ENCODE results near the gene EDIL3.
"Not testable (repeated sequence)": the region's sequence is repeated elsewhere in the genome, so short reads cannot be mapped to it uniquely, and the experiment has no call there.

EDIL3 gene

GRCh38 chr5:84168841-84169240 is 215.8 kb downstream of the EDIL3 start:
- no peak for DNase-seq (ENCODE audit: low read depth)

DNA sequence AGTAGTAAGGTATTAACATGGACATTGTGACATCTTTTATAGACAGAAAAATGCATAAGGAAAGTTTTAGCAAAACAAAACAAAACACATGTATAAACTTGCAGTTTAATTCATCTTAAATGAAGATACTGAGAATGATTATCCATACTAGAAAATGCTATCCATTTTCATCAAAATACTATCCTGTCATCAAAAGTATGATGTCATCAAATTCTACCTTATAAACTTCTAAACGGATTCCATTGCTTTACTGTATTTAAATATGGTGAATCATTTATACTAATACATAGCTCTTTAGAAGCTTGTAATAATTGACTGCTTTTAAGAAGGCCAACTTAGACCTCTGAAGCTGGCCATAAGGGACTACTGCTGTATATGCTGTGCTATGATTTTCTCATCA is 221.0 kb downstream of the EDIL3 start:
- no peak for DNase-seq (ENCODE audit: low read depth)

GRCh38 chr5:84162695-84163094 is 222.0 kb downstream of the EDIL3 start:
- no peak for DNase-seq (ENCODE audit: low read depth)

- DNase-seq (ENCODE audit: low read depth): not testable (repeated sequence)
Measured at GRCh38 chr5:84160650-84161049, 224.0 kb downstream of the EDIL3 start.

GRCh38 chr5:84149094-84149493 is 235.6 kb downstream of the EDIL3 start:
- no peak for DNase-seq (ENCODE audit: low read depth)

- no peak for DNase-seq (ENCODE audit: low read depth)
Measured at GRCh38 chr5:84148651-84149050, 236.0 kb downstream of the EDIL3 start.

- no peak for DNase-seq (ENCODE audit: low read depth)
Measured at GRCh38 chr5:84137541-84137940, 247.1 kb downstream of the EDIL3 start.

GRCh38 chr5:84131372-84131771 is 253.3 kb downstream of the EDIL3 start:
- no peak for DNase-seq (ENCODE audit: low read depth)

GRCh38 chr5:84130006-84130580 is 254.6 kb downstream of the EDIL3 start:
- DNase-seq (ENCODE audit: low read depth): no peak

GRCh38 chr5:84125216-84125615 is 259.5 kb downstream of the EDIL3 start:
- no peak for DNase-seq (ENCODE audit: low read depth)

DNA sequence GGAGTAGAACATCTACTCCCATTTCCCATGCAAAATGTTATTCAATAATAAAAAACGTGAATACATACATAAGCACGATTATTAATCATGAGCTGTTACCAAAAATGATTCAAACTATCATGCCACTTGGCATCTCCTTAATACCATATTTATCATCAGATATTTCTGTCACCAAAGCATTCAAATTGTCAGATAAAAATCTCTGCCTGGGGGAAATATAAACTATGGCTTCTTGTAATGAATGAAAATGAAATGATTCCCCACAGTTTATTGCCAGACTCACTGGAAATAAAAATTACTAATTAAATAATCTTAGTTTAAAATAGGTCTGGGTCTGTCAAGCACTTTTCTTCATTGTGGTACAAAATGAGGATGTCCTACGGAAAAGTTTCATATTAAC is 265.4 kb downstream of the EDIL3 start:
- DNase-seq (ENCODE audit: low read depth): no peak

GRCh38 chr5:84118551-84118950 is 266.1 kb downstream of the EDIL3 start:
- no peak for DNase-seq (ENCODE audit: low read depth)

DNA sequence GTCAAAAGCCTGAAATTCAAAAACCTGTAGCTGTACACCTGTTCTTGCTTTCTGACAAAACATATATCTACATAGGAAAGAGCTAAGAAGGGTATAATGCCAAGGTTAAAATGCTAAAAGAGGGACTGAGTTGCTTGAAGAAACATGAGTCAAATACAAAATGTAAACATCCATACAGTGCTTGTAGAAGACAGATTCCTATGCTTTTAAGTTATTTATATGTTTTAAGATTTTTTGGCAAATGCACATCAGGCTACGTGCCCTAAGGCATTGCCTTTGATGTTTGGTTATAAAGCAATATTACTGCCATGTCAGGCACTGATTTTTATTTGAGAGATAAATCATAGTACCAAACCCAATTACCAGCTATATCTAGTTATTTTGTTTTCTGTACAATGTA is 269.0 kb downstream of the EDIL3 start:
- DNase-seq (ENCODE audit: low read depth): no peak

DNA sequence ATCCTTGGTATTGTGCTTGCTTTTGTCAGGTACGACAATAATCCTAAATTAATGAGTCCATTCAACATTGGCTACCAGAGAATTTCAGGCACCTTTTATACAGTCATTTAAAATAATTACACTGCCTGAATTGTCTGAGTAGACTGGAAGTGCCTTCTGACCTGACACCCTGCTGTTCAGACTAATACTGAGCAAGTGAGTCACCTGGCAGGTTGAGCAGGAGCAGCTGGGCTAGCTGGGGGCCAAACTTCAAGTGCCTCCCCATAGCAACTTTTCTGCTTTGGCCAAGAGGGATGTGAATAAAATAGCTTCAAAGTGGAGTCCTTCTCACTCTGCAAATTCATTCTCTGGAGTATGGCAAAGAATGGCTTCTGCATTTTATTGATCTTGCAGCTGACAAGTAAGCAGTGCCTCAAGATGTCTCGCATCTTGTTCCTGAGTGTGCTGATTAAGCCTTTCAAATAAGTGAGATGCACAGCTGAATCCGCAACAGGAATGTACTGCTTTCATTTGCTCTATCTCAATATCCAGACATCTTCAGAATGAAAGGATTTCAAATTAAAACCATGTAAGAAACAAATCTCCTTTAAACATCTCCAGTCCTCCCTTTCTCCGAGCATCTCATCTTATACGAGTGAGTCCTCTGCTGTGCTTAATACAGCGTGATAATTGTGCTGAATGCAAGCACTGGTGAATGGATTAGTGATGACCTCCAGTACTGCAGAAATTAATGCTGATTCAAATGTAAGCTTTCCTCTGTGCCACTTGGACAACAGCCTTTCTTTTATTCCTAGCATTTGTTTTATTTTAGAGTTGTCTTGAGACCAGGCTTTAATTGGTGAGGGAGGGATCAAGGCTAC is 271.2 kb downstream of the EDIL3 start:
- no peak for DNase-seq (ENCODE audit: low read depth)

DNA sequence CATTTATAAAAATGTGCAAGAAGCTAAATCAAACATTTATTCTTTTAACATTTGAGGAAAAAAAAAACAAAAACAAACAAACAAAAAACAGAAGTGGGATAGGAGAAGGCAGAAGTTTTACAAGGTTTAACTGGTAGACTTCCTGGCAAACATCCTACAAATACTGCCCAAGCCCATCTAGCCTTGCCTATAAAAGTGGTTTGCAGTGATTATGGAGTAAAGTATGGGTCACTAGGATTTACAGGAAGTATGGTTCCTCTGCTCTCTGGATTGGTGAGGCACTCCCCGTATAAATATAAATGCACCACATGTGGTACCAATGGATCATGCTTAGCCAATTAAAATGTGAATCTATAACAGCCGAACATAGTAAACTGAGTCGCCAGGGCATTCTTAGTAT is 291.9 kb downstream of the EDIL3 start:
- DNase-seq (ENCODE audit: low read depth): no peak

GRCh38 chr5:84091127-84091799 is 293.4 kb downstream of the EDIL3 start:
- no peak for DNase-seq (ENCODE audit: low read depth)

- no peak for DNase-seq (ENCODE audit: low read depth)
Measured at GRCh38 chr5:84088996-84089395, 295.7 kb downstream of the EDIL3 start.

DNA sequence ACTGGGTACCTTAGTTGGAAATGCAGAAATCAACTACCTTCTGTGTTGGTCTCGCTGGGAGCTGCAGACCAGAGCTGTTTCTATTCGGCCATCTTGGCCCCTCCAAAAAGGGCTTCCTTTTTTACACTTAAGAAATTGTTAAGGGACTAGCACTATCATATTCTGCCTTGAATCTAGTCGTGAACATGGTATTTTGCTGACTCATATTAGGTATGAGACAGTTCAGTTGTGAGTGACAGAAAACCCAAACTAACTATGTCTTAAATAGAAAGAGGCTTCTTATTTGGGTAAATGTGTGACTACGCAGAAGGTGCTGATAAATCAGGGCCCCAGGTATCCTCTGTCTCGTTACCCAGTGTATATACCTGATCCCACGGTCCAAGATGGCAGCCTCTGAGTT is 298.2 kb downstream of the EDIL3 start:
- DNase-seq (ENCODE audit: low read depth): no peak

GRCh38 chr5:84085387-84086041 is 299.2 kb downstream of the EDIL3 start:
- DNase-seq (ENCODE audit: low read depth): no peak

DNA sequence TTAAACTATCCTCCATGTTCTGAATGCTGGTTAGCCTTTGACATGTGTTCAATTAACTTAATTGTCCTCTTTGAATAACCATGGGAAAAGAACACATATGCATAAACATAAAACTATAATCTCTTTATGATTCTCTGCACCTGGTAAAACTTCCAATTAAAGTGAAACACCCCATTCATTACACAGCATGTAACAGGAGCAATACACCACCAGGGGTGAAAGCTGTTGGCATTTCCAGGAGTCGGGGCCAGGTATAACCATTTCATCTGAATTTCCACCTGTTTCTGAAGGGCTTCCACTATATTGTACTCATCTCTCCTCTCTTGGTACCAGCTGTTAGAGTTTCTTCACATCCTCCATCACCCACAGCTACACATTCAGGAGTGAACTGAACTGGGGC is 303.8 kb downstream of the EDIL3 start:
- no peak for DNase-seq (ENCODE audit: low read depth)

GRCh38 chr5:84072339-84072738 is 312.3 kb downstream of the EDIL3 start:
- DNase-seq (ENCODE audit: low read depth): no peak

DNA sequence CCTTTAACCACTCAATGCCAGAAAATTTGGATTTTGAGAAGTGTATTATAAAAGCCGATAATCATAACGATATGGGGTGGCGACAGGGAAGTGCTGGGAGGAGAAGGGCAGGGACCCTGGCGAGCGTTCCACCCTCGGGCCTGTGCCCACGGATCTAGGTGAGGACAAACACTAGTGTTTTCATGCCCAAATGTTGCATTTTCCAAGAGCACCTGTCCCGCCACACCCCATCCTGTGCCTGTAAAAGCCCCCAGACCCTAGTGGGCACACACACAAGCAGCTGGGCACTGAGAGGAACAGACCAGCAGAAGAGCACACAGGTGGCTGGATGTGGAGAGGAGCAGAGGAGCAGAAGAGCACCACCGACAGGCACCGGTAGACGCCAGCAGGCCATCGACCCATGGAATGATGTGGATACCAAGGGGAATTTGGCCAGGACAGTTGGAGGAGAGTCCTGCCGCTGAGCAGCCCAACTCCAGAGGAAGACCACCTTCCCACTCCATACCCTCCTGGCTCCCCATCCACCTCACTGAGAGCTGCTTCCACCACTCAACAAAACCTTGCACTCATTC is 315.0 kb downstream of the EDIL3 start:
- no peak for DNase-seq (ENCODE audit: low read depth)
